Ovary (tissue), 3 donors: Measurements from ENCODE around the gene MTUS2.

Source experiments
- CTCF ChIP-seq, 3 donors: fragments of 450-650 bp in 2 of 3; fragments of 200-600 bp in 1 of 3; IDR thresholded peaks; one replicate each; pipeline versions ENCODE4 v1.5.1 to v1.8.0; 2016 to 2022; ENCODE audit warnings: antibody characterized with exemption in 3 of 3, mild to moderate bottlenecking in 1 of 3
- POLR2A ChIP-seq: fragments of 450-650 bp; IDR thresholded peaks from one replicate; pipeline ENCODE4 v1.6.1; 2017; ENCODE audit warnings: antibody characterized with exemption, mild to moderate bottlenecking, moderate library complexity
- donor health status: DM: no; HTN: no; CAD: no.

GRCh38 chr13:29441306-29441705, 621.2 kb downstream of the MTUS2 start:
- no peak for TF ChIP-seq CTCF (IDR thresholded peaks at IDR 0.05)
- TF ChIP-seq POLR2A = no peak
